CD4-positive, alpha-beta T cell (primary cell): ENCODE data around the gene SPINT1. TPM values are rescaled to one million over a fixed set of nuclear protein-coding genes. Genes with fewer than 3 reads are reported as not detected.

ENCODE experiments used
- ATAC-seq: fragments of 200-7000 bp; cut with Tn5 transposase; one replicate; pipeline ENCODE4 v1.10.0; 2022; ENCODE audit warnings: mild to moderate bottlenecking; ENCODE audit not compliant: poor library complexity
- CTCF ChIA-PET: fragments of 350-600 bp; sonication (Branson Sonifier 250); formaldehyde crosslinking; loops from one replicate; lab custom pipeline; 2021; ENCODE audit warnings: antibody characterized with exemption, inconsistent platforms; lab: Charles Lee
- POLR2A ChIA-PET: fragments of 350-600 bp; sonication (Branson Sonifier 250); formaldehyde crosslinking; loops from one replicate; lab custom pipeline; 2021; ENCODE audit warnings: antibody characterized with exemption, inconsistent platforms; lab: Charles Lee
- DNase-seq, 14 experiments: peaks; one replicate each; pipeline ENCODE4 v3.0.0-alpha.2; 2013 to 2020; ENCODE audit warnings: mixed read lengths in 2 of 14
- H3K27ac ChIP-seq, 2 donors: one replicate each; pipeline versions ENCODE4 v1.5.1 to v1.7.0; 2013; ENCODE audit warnings: low read length in 2 of 2, low read depth in 1 of 2, mild to moderate bottlenecking in 1 of 2
- H3K27me3 ChIP-seq, 2 experiments: 1 replicate in 1 of 2; 2 replicates in 1 of 2; pipeline versions ENCODE4 v1.6.1 to v1.7.0; 2013; ENCODE audit warnings: low read length in 2 of 2, control low read depth in 1 of 2, mild to moderate bottlenecking in 1 of 2, moderate library complexity in 1 of 2; ENCODE audit not compliant: insufficient read depth in 2 of 2, control insufficient read depth in 1 of 2
- H3K36me3 ChIP-seq: one replicate; pipeline ENCODE4 v1.6.1; 2013; ENCODE audit warnings: low read length, control low read depth; ENCODE audit not compliant: insufficient read depth
- H3K4me1 ChIP-seq: one replicate; pipeline ENCODE4 v1.6.1; 2013; ENCODE audit warnings: low read length, control low read depth; ENCODE audit not compliant: insufficient read depth
- H3K4me3 ChIP-seq: one replicate; pipeline ENCODE4 v1.5.1; 2013; ENCODE audit warnings: mild to moderate bottlenecking, low read length, moderate library complexity
- H3K9me3 ChIP-seq, 2 experiments: 1 replicate in 1 of 2; 2 replicates in 1 of 2; pipeline versions ENCODE4 v1.6.1 to v1.7.0; 2013; ENCODE audit warnings: low read length in 2 of 2, mild to moderate bottlenecking in 2 of 2, control low read depth in 1 of 2, moderate library complexity in 1 of 2; ENCODE audit not compliant: control insufficient read depth in 1 of 2, insufficient read depth in 1 of 2
- H3K27ac Mint-ChIP-seq: one replicate; pipeline ENCODE4 v1.8.0; 2020; ENCODE audit warnings: mixed read lengths
- H3K27me3 Mint-ChIP-seq: one replicate; pipeline ENCODE4 v1.8.0; 2021; ENCODE audit warnings: mixed read lengths
- H3K36me3 Mint-ChIP-seq: one replicate; pipeline ENCODE4 v1.8.0; 2021; ENCODE audit warnings: low read depth, mixed read lengths
- H3K4me1 Mint-ChIP-seq: one replicate; pipeline ENCODE4 v1.8.0; 2021; ENCODE audit warnings: low read depth, mixed read lengths
- H3K4me3 Mint-ChIP-seq: one replicate; pipeline ENCODE4 v1.8.0; 2020; ENCODE audit warnings: mild to moderate bottlenecking, mixed read lengths
- H3K9me3 Mint-ChIP-seq: one replicate; pipeline ENCODE4 v1.8.0; 2020; ENCODE audit warnings: mixed read lengths
- intact Hi-C, 2 experiments: fragments of 100-400 bp; cut with DNase I in 1 of 2; cut with micrococcal nuclease in 1 of 2; formaldehyde crosslinking; loops; one replicate each; pipeline versions ENCODE4 v1.15.1 to v1.9.0; 2023 to 2025; cut with DNase I, micrococcal nuclease
- total RNA-seq, 174 experiments: library from RNA in 2 of 174; stranded (reverse) in 2 of 174; gene quantifications; one replicate each; pipeline ENCODE4 v1.2.3 and lab custom pipeline; 2021 to 2026
- TF ChIP-seq, protein P1 (sequence below): fragments of 200-600 bp; IDR thresholded peaks from one replicate; pipeline ENCODE4 v1.8.0; 2022; ENCODE audit warnings: antibody characterized with exemption, mild to moderate bottlenecking

The SPINT1 gene
- total RNA-seq, 2 experiments from 2014 or later = 1.0 to 1.6 TPM

DNA sequence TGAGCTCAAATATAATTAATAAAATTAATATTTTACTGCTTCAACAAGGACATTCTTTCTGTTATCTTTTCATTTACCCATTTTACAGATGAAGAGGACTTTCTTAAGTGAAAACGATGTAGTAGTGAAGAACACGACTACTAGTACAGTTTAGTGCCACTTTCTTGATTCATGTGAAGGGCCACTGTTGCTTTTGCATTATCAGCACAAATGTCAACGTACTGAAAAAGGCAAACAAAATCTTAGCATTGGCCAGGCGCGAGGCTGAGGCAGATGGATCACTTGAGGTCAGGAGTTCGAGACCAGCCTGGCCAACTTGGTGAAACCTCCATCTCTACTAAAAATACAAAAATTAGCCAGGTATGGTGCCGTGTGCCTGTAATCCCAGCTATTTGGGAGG, 24.8 kb upstream of the SPINT1 start:
- H3K4me1 Mint-ChIP-seq = no peaks in the 10 kb centered on the region
- no peaks in the 10 kb centered on the region for H3K27me3 ChIP-seq
- H3K4me3 Mint-ChIP-seq = no peak overlapping the region
- no peaks in the 10 kb centered on the region for H3K9me3 ChIP-seq
- POLR2A ChIA-PET = no interaction called here
- intact Hi-C loops = no loop called here
- no peak overlapping the region for H3K27ac Mint-ChIP-seq
- no peak overlapping the region for H3K27ac ChIP-seq
- CTCF ChIA-PET = interaction anchor here (0.6 kb wide), 1 partner anchor 24 kb away, joined by 3 read pairs; no protein-coding TSS in a partner anchor
- peaks cover 9% of the 10 kb centered on the region for H3K36me3 ChIP-seq
- H3K27me3 Mint-ChIP-seq = peaks cover 8% of the 10 kb centered on the region
- H3K4me1 ChIP-seq = no peaks in the 10 kb centered on the region
- DNase-seq (no peak), ATAC-seq (no peak)
- no peaks in the 10 kb centered on the region for H3K9me3 Mint-ChIP-seq
- TF ChIP-seq, protein P1, sequence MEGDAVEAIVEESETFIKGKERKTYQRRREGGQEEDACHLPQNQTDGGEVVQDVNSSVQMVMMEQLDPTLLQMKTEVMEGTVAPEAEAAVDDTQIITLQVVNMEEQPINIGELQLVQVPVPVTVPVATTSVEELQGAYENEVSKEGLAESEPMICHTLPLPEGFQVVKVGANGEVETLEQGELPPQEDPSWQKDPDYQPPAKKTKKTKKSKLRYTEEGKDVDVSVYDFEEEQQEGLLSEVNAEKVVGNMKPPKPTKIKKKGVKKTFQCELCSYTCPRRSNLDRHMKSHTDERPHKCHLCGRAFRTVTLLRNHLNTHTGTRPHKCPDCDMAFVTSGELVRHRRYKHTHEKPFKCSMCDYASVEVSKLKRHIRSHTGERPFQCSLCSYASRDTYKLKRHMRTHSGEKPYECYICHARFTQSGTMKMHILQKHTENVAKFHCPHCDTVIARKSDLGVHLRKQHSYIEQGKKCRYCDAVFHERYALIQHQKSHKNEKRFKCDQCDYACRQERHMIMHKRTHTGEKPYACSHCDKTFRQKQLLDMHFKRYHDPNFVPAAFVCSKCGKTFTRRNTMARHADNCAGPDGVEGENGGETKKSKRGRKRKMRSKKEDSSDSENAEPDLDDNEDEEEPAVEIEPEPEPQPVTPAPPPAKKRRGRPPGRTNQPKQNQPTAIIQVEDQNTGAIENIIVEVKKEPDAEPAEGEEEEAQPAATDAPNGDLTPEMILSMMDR = no peak
- peaks cover 19% of the 10 kb centered on the region for H3K36me3 Mint-ChIP-seq
- no peak overlapping the region for H3K4me3 ChIP-seq

DNA sequence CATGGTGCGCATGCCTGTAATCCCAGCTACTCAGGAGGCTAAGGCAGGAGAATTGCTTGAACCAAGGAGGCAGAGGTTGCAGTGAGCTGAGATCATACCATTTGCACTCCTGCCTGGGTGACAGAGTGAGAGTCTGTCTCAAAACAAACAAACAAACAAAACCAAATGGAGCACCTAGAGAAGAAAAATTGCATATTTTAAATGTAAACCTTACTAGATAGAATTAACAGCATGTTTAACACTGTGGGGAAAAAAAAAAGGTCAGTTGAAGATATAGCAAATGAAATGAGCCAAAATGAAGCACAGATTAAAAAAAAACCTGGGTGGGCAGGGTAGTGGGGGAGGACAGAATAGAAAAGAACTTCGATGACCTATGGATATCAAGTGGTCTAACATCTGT, 22.7 kb upstream of the SPINT1 start:
- ChIA-PET CTCF (no interaction called here), POLR2A (no interaction called here)
- TF ChIP-seq, protein P1 = no peak
- no peak overlapping the region for H3K27ac ChIP-seq
- H3K36me3 ChIP-seq = no peaks in the 10 kb centered on the region
- no peaks in the 10 kb centered on the region for H3K27me3 ChIP-seq
- H3K36me3 Mint-ChIP-seq = no peaks in the 10 kb centered on the region
- no peaks in the 10 kb centered on the region for H3K9me3 Mint-ChIP-seq
- no peaks in the 10 kb centered on the region for H3K4me1 Mint-ChIP-seq
- no peak overlapping the region for H3K4me3 Mint-ChIP-seq
- no peak overlapping the region for H3K27ac Mint-ChIP-seq
- H3K4me1 ChIP-seq = no peaks in the 10 kb centered on the region
- H3K4me3 ChIP-seq = no peak overlapping the region
- ATAC-seq (no peak), DNase-seq (no peak)
- peaks cover 8% of the 10 kb centered on the region for H3K27me3 Mint-ChIP-seq
- no peaks in the 10 kb centered on the region for H3K9me3 ChIP-seq
- intact Hi-C loops = no loop called here

DNA sequence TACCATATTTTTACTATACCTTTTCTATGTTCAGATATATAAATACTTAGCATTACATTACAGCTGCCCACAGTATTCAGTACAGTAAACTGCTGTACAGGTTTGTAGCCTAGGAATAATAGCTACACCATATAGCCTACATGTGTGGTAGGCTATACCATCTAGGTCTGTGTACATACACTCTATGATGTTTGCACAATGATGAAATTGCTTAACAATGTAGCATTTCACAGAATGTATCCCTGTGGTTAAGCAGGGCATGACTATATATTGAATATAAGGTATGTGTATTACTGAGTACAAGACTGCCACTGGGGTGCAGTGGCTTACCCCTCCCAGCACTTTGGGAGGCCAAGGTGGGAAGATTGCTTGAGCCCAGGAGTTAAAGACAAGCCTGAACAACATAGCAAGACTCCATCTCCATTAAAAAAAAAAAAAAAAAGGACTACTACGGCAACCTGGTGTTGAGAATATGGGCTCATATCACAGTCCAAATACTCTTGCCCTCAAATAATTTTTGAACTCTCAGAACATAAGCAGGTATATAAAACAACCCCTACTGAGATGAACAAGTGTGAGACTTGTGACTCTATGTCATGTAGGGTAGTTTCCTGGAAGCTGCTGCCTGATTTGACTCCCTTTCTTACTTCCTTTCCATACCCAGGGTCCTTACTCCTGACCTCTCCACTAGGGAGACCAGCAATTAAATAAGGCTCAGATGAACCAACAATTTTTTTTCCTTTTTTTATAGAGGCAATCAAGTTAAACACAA, 20.1 kb upstream of the SPINT1 start:
- H3K27ac Mint-ChIP-seq = no peak overlapping the region
- H3K4me3 Mint-ChIP-seq = no peak overlapping the region
- no peaks in the 10 kb centered on the region for H3K36me3 ChIP-seq
- ATAC-seq (no peak), DNase-seq (no peak)
- H3K4me3 ChIP-seq = no peak overlapping the region
- peaks cover 8% of the 10 kb centered on the region for H3K27me3 Mint-ChIP-seq
- H3K9me3 Mint-ChIP-seq = no peaks in the 10 kb centered on the region
- TF ChIP-seq, protein P1 = no peak
- H3K27ac ChIP-seq = no peak overlapping the region
- H3K27me3 ChIP-seq = no peaks in the 10 kb centered on the region
- H3K9me3 ChIP-seq = no peaks in the 10 kb centered on the region
- no peaks in the 10 kb centered on the region for H3K4me1 Mint-ChIP-seq
- intact Hi-C loops = no loop called here
- ChIA-PET POLR2A (no interaction called here), CTCF (no interaction called here)
- H3K4me1 ChIP-seq = no peaks in the 10 kb centered on the region
- H3K36me3 Mint-ChIP-seq = no peaks in the 10 kb centered on the region
